D341Med (cell line): Measurements from ENCODE around the gene PCSK9.
A peak's percentile ranks its signal among the peaks of the same experiment; 100 is the strongest.

ENCODE experiments used
- DNase-seq: peaks from one replicate; pipeline ENCODE4 v3.0.0; 2012; ENCODE audit warnings: low spot score

Gene PCSK9

DNA sequence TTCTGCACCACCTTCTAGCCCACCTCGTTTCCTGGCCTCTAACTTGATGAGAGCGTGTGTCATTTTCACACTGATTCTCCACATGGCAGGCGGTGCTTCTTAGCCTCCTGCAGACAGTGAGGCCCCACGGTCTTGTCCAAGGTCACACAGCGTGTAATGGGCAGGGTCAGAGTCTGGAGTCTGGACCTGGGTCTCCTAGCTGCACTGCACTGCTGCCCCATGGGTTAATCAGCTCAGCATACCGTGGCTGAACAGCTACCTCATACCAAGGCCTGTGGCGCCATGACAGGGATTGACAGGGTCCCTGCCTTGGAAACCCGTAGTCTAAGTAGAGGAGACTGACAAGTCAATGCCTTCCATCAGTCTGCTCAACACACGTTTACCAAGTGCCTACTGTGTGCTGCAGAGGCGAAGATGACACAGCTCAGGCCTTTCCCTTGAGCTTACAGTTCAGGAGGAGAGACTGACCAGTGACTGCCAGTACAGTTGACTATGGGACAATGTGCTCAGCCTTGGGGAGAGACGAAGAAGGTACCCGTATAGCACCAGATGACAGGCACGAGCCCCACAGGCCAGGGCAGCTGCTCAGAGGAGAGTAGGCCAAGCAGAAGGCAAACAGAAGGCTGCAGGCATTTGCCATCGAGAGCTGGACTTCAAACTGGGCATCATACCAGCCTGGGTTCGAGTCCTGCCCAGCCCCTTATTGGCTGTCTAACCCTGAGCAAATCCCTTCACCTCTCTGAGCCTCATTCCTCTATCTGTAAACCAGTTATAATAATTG lies 5.5 kb downstream of the PCSK9 start:
- DNase-seq = no peak

DNA sequence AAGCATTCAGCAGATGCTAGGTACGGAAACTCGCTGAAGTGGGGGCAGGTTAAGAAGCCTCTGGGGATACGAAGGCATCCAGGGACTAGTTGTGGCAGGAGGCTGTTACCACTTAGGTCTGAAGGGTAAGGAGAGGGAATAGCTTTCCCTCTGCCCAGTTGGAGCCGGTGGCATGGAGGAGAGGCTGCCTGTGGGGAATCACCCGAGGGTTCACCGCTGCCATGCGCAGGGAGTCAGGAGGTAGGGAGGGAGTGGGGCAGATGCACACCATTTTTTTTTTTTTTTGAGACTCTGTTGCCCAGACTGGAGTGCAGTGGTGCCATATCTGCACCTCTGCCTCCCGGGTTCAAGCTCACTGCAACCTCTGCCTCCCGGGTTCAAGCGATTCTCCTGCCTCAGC lies 6.1 kb downstream of the PCSK9 start:
- no peak for DNase-seq

DNA sequence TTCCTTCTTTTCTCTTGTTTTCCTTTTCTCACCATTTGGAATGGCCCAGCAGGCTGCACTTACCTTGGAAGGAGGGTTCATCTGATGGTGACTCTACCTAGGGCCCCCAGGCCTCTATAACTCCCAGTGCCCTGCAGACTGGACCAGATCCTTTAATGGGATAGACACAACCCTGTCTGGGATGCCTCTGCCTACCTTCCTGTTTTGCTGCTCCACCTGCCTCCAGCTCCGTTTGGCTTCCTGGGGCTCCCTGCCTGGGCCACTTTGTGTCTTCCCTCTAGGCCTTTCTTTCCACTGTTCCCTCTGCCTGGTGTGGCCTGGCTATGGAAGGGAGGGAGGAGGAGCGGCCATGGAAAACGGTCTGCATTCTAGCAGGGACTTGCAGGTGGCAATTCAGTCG lies 7.5 kb downstream of the PCSK9 start:
- no peak for DNase-seq

DNA sequence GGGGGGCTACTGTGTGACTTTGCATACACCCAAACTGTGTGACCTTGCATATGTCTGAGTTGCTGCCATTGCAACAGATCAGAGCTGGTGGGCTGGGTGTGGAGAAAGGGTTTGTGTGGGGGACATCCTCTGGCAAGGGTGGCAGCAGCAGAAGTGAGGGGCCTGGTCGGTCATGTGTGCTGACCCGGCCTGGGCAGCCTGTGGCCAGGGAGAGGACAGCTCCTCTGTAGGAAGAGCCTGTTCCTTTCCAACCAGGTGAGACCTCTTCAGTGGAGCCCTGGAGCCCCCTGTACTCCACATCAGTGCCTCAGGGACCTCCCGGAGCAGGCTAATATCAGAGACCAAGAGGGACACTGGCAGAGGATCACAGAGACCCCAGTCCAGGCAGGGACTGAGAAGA lies 8.3 kb downstream of the PCSK9 start:
- no peak for DNase-seq

DNA sequence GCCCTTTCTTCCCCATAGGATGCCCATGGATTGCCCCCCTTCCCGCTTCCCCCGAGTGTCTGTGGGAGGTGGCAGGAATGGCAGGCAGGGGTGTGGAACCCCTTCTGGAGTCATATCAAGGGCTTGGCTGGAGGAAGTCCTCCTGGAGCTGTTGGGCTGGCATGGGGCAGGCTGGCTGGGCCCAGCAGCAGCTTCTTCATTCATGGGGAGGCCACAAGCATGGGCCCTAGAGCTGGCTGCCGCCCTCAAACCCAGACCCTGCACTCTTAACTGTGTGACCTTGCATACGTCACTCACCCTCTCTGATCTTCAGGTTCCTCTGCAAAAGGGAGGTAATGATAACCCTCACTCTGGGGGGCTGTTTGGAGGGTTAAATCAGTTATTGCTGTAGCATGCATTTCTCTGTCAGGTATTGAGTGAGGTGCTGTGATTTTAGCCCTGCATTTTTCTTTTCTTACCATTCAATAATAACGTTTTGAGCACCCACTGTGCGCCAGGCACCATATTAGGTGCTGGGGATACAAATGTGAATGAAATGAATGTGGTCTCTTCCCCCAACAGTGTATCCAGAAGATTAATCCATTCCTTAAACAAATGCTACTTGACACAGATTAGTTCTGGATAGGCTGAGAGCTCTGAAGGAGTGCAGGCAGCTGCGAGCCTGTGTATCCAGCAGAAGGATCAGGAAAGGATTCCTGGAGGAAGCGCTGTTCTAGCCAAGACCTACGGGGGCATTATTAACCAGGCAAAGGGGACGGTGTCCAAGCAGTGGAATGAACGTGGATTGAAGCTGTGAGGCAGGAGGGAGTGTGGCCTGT lies 9.3 kb downstream of the PCSK9 start:
- DNase-seq = peak; percentile 66

DNA sequence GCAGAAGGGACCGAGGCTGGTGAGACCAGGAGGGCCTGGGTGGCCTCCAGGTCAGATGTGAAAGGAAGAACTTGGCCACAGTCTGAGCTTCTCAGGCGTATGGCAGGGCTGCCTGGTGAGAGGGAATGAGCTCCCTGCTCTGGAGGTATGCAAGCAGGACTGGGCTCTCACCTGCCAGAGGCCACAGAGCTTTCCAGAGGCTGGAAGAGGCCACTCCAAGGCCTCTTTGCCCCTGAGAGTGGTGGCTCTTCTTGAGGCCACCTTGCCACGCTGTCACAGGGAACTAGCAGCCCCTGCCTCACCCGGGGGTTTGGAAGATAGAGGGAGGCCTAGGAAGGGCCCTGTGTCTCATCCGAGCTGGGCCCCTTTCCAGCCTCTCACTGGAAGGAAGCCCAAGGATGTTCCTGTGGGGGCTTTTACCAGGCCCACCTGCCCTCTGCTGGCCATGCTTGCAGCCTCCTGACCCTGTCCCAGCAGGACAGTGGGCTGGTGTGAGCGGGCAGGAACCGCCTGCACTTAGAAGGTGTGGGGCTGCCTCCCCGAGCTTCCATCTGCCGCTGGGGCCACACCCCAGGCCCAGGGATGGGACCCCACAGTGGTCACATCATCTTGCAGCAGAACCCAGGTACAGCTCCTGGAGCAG lies 10.0 kb downstream of the PCSK9 start:
- DNase-seq = no peak

DNA sequence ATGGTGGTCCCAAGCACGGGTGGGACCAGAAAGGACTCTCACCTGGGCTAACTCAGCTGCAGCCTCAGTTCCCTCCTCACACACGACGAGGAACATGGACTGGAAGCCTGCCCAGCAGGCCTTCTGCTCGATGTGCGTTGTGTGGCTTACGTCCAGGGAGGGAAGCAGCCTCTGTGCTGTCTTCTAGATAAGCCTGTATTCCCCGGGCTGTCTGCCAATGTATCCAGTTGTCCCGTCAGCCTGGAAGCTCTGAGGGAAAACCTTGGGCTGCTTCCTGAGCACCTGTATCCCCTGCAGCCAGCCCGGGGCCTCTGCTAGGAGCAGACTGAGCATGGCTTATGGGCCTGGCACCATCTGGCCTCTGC lies 10.5 kb downstream of the PCSK9 start:
- DNase-seq = peak; percentile 62

DNA sequence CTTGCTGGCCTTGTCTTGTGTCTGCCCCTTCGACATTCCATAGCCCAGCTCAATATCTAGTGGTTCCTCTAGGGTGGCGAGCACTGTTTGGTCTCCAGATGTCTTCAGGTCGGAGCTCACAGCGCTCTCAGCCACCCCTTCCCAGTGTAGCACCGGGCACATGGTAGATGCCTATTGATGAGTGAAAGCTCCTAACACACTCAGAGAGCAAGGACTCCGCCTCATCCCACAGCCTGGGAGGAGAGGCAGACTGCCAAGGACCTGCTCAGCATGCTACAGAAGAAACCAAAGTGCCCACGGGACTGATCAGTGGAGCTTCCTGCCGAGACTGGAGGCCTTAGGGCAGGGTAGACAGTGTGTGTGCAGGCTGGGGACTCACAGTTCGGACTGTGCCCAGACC lies 10.9 kb downstream of the PCSK9 start:
- DNase-seq = no peak

DNA sequence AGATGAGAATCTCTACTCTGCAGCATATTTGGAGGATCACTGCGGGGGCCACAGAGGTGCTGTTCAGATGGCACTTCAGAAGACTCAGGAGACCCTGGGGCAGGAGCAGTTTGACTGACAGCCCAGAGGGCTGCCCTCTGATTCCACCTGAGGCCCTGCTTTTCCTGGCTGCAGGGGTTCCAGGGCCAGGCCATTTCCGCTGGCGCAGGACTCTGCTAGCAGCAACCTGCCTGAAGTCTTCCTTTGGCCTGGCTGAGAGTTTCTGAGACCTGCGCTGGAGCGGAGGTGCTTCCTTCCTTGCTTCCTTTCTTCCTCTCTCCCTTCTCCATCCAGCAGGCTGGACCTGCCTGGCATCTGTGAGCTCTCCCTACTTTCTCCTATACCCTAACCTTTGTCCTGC lies 11.8 kb downstream of the PCSK9 start:
- DNase-seq = no peak

DNA sequence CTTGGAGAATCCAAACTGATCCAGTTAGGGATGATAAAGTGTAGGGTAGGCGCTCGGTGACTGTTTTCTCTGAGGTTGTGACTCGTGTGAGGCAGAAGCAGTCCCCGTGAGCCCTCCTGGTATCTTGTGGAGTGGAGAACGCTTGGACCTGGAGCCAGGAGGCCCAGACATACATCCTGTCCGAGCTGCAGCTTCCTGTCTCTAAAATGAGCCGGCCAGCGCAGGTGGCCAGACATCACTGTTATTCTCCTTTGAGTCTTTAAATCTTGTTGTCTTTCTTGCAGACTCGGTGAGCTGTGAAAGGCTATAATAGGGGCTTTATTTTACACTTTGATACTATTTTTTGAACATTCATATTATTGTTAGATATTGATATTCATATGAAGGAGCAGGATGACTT lies 12.3 kb downstream of the PCSK9 start:
- DNase-seq = no peak

DNA sequence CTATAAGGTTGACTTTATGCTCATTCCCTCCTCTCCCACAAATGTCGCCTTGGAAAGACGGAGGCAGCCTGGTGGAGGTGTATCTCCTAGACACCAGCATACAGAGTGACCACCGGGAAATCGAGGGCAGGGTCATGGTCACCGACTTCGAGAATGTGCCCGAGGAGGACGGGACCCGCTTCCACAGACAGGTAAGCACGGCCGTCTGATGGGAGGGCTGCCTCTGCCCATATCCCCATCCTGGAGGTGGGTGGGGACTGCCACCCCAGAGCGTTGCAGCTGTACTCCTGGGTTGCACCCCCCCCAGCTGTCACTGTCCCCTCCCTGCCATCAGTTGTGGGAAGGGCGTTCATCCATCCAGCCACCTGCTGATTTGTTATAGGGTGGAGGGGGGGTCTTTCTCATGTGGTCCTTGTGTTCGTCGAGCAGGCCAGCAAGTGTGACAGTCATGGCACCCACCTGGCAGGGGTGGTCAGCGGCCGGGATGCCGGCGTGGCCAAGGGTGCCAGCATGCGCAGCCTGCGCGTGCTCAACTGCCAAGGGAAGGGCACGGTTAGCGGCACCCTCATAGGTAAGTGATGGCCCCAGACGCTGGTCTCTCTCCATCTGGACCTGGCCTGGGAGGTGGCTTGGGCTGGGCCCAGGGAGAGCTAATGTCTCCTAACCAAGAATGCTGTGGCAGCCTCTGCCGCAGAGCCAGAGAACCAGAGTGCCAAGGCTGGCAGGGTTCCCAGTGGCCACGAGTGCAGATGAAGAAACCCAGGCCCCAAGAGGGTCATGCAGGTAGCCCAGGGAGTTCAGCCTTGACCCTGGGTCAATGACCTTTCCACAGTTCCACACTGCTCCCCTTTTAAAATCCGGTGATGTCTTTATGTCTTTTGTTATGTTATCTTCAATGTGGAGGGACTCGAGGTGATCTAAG lies 13.1 kb downstream of the PCSK9 start:
- DNase-seq = no peak

DNA sequence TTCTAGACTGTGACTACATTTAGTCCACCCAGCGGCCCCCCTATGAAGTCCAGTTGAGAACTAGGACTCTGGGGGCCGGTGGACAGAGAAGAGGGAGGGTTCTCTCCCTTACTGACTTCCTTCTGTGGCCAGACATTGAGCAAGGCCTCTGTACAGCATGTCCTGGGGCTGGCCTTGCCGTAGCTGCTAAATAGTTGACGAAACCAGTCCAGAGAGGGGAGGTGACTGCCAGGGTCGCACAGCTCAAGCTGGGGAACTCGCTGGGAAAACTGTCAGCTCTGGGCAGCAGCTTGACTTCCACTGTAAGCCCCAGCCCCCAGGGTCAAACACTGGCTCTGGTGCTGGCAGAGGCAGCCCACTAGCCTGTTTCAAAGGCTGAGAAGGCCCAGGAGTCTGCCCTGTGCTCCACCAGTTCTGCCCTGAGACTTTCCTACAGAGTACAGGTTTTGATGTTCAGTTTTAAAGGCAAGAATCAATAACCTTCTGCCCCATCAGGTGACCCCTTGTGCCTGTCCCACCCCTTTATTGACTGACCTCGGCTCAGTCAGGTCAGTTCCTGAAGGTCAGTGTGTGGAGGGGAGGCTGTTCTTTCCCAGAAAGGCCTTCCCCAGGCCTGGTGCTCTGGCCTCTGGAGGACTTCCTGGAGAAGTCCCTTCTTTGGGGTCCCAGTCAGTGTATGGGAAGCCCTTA lies 14.1 kb downstream of the PCSK9 start:
- DNase-seq = no peak

DNA sequence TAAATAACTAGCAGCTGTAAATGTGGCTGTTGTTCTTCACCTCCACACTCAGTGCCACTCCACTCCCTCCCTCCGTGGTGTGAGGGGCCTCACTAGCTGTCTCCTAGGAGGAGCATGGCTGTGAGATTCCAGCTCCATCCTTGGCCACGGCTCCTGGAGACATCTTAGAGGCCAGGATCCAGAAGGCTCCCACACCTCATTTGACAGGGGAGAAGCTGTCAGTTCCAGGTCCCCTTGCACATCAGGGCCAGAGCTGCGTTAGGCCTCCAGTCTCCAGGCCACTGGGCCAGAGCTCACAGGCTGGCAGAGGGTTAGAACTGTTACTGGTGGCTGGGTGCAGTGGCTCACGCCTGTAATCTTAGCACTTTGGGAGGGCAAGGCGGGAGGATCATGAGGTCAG lies 15.0 kb downstream of the PCSK9 start:
- peak; percentile 6 for DNase-seq

DNA sequence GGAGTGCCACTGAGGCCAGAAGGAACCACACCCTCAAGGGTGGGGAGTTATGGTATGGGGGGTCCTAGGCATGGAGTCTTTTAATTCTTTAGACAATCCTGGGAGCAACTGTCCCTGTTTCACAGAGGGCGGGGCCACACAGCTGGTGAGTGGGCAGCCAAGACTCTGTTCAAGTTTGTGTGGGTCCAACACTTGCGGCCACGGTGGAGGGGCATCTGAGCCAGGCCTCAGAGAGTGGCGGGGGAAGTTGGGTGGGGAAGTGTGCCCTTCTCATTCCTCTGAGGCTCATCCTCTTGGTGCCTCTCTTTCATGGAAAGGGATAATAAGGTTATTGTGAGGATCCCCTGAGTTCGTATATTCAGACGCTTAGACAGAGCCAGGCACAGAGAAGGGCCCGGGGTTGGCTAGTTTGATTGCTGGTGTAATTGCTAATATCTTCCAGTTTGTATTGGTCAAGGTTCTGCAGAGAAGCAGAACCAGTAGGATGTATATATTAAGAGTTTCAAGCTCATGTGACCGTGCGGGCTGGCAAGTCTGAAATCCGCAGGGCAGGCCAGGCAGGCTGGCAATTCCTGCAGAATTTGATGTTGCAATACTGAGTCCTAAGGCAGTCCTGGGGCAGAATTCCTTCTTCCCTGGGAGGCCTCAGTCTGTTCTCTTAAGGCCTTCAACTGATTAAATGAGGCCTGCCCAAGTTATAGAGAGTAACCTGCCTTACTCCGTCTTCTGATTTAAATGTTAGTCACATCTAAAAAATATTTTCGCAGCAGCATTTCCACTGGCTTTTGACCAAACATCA lies 15.9 kb downstream of the PCSK9 start:
- no peak for DNase-seq

DNA sequence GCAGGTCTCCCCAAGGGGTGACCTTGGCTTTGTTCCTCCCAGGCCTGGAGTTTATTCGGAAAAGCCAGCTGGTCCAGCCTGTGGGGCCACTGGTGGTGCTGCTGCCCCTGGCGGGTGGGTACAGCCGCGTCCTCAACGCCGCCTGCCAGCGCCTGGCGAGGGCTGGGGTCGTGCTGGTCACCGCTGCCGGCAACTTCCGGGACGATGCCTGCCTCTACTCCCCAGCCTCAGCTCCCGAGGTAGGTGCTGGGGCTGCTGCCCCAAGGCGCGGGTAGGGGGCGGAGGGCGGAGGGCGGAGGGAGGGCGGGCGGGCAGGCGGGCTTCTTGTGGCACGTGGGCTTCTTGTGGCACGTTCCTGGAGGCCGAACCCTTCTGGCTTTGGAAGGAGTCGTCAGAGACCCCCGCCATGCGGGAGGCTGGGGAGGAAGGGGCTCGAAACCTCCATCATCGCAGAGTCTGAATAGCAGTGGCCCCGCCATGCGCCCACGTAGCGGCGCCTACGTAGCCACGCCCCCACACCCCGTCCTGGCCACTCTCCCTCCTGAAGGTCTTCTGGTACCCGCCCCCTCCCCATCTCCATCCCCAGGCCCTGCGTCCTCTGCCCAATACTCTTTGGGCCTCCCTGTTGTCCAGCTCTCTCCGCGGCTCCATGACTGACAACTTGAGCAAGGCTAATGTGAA lies 16.7 kb downstream of the PCSK9 start:
- DNase-seq = no peak

DNA sequence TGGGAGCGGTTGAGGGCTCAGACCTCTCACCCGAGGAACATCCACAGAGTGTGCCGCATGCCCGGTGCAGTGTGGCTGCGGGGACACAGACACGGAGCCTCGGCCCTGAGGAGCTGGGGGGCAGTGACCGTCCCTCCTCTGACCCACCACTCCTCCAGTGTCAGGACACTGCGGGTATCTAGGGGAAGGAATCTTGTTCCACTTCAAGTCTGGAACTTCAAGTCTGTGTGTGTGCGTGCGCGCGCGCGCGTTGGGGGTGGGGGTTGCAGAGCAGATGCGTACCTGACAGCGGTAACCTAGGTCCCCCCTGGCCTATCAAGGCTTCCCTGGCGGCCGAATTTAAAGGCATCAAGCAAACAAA lies 17.3 kb downstream of the PCSK9 start:
- no peak for DNase-seq

DNA sequence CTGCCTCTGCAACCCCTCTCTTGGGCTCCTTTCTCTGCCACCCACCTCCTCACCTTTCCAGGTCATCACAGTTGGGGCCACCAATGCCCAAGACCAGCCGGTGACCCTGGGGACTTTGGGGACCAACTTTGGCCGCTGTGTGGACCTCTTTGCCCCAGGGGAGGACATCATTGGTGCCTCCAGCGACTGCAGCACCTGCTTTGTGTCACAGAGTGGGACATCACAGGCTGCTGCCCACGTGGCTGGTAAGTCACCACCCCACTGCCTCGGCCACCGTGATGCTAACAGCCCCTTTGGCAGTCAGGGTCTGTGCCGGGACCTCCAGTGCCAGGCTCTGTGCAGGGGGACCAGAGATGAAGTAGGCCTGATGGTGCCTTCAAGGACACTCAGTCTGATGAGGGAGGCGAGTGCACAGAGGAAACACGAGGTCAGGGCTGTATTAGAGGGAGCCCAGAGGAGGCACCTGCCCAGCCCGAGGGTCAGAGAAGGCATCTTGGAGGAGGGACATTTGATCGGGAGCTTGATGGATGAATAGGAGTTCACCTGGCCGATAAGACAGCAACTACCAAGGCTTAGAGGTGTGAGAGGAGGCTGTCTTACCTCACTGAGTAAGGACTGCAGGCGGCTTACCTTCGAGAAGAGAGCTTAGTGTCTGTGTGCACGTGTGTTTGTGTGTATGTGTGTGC lies 18.1 kb downstream of the PCSK9 start:
- no peak for DNase-seq

DNA sequence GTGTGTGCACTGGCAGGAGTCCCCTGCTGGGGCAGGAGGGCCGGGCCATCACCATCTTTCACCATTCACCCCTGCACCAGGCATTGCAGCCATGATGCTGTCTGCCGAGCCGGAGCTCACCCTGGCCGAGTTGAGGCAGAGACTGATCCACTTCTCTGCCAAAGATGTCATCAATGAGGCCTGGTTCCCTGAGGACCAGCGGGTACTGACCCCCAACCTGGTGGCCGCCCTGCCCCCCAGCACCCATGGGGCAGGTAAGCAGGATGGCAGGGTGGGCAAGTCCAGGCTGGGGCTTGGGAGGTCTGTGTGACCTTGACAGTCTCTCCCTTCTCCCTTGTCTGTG lies 18.6 kb downstream of the PCSK9 start:
- DNase-seq = no peak

DNA sequence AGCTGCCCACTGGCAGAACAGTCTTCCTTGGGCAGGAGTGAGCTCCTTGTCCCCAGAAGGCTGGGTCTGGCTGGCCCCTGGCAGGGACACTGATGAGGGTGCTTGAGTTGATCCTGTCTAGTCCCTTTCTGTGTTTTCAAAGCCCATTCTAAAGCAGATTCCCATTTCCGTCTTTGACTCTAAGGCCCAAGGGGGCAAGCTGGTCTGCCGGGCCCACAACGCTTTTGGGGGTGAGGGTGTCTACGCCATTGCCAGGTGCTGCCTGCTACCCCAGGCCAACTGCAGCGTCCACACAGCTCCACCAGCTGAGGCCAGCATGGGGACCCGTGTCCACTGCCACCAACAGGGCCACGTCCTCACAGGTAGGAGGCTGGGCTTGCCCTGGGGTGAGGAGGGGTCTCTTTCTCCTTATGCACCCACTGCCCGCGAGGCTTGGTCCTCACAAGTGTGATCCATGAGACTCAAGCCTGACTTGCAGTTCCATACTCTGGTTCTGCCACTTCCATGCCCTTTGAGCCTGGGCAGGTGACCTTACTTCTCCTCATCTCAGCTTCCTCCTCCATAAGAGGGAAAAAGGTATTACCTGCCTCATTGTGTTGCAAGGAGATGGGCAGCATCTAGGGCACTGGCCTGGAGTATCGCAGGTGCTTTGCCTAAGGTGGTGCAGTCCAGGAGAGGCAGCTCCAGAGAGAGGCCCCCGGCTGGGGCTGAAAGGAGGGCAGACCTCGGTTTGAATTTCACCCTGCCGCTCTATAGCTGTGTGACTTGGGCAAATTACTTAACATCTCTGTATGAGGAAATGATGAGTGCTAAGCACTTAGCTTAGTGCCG lies 20.2 kb downstream of the PCSK9 start:
- no peak for DNase-seq
